Subcutaneous abdominal adipose tissue (tissue), 5 donors: Measurements from ENCODE around the gene IGF1.
"Not testable (repeated sequence)": the region's sequence is repeated elsewhere in the genome, so short reads cannot be mapped to it uniquely, and the experiment has no call there.

ENCODE experiments used
- H3K27ac ChIP-seq: one replicate; pipeline ENCODE4 v1.7.0; 2013; ENCODE audit warnings: low read depth, mild to moderate bottlenecking, inconsistent platforms, low read length, moderate library complexity
- H3K27me3 ChIP-seq, 5 donors: one replicate each; pipeline ENCODE4 v1.7.0; 2013; ENCODE audit warnings: low read length in 5 of 5, inconsistent platforms in 1 of 5; ENCODE audit not compliant: control insufficient read depth in 5 of 5, insufficient read depth in 4 of 5
- H3K36me3 ChIP-seq, 5 donors: one replicate each; pipeline ENCODE4 v1.7.0; 2013; ENCODE audit warnings: low read length in 5 of 5; ENCODE audit not compliant: control insufficient read depth in 5 of 5, insufficient read depth in 5 of 5
- H3K4me1 ChIP-seq, 5 donors: one replicate each; pipeline ENCODE4 v1.7.0; 2013; ENCODE audit warnings: low read length in 5 of 5, mild to moderate bottlenecking in 3 of 5, moderate library complexity in 1 of 5; ENCODE audit not compliant: control insufficient read depth in 5 of 5, insufficient read depth in 5 of 5
- H3K4me3 ChIP-seq, 5 donors: one replicate each; pipeline ENCODE4 v1.7.0; 2013; ENCODE audit warnings: low read length in 5 of 5, low read depth in 1 of 5
- H3K9ac ChIP-seq, 5 donors: one replicate each; pipeline ENCODE4 v1.7.0; 2013; ENCODE audit warnings: low read length in 5 of 5, mild to moderate bottlenecking in 4 of 5, moderate library complexity in 3 of 5
- H3K9me3 ChIP-seq, 5 donors: one replicate each; pipeline ENCODE4 v1.7.0; 2013; ENCODE audit warnings: low read length in 5 of 5; ENCODE audit not compliant: control insufficient read depth in 5 of 5
- donor health status: healthy.
- donor health status: healthy.
- donor health status: healthy.
- donor health status: healthy.
- donor health status: healthy.

Gene IGF1

DNA sequence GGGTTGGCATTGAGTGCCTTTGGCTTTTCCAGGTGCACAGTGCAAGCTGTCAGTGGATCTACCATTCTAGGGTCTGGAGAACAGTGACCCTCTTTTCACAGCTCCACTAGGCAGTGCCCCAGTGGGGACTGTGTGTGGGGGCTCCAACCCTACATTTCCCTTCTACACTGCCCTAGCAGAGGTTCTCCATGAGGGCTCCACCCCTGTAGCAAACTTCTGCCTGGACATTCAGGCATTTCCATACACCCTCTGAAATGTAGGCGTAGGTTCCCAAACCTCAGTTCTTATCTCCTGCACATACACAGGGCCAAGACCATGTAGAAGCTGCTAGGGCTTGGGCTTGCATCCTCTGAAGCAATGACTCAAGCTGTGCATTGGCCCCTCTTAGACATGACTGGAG lies 126.1 kb downstream of the IGF1 start:
- not testable (repeated sequence) for H3K27me3 ChIP-seq, H3K4me3 ChIP-seq, H3K9me3 ChIP-seq, H3K27ac ChIP-seq, H3K9ac ChIP-seq, H3K36me3 ChIP-seq
- H3K4me1 ChIP-seq: peaks cover 0 to 16% (median 3%) of the 10 kb centered on the region in 5 donors

DNA sequence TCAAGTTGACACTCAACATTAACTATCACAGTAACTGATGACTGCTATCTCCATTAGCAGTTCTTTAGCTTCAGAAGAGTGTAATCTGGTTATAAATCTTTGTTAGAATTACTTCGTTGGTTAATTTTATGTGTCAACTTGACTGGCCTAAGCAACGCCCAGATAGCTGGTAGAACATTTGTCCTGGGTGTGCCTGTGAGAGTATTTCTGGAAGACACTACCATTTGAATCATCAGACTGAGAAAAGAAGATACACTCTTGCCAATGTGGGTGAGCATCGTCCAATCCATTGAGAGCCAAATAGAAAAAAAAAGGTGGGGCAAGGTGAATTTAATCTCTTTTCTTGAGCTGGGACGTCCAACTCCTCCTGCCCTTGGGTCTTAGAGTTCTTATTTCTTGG lies 129.0 kb downstream of the IGF1 start:
- Histone ChIP-seq H3K27me3 (no peaks in the 10 kb centered on the region), H3K4me1 (peaks cover 3 to 32% (median 21%) of the 10 kb centered on the region in 5 donors), H3K9me3 (peaks cover 0 to 8% (median 7%) of the 10 kb centered on the region in 5 donors), H3K27ac (no peak overlapping the region), H3K9ac (no peak overlapping the region), H3K36me3 (no peaks in the 10 kb centered on the region), H3K4me3 (no peak overlapping the region)

- H3K36me3 ChIP-seq: no peaks in the 10 kb centered on the region
- H3K9me3 ChIP-seq: peaks cover 0 to 8% (median 7%) of the 10 kb centered on the region in 5 donors
- H3K4me1 ChIP-seq: peaks cover 3 to 32% (median 21%) of the 10 kb centered on the region in 5 donors
- no peaks in the 10 kb centered on the region for H3K27me3 ChIP-seq
- H3K9ac ChIP-seq: no peak overlapping the region
- no peak overlapping the region for H3K4me3 ChIP-seq
- H3K27ac ChIP-seq: no peak overlapping the region
These were observed 130.3 kb downstream of the IGF1 start for GRCh38 chr12:102350070-102350469.

GRCh38 chr12:102349079-102349478 lies 131.3 kb downstream of the IGF1 start:
- H3K9me3 ChIP-seq: peaks cover 0 to 4% (median 2%) of the 10 kb centered on the region in 5 donors
- no peak overlapping the region for H3K4me3 ChIP-seq
- no peaks in the 10 kb centered on the region for H3K36me3 ChIP-seq
- no peak overlapping the region for H3K27ac ChIP-seq
- H3K27me3 ChIP-seq: no peaks in the 10 kb centered on the region
- peaks cover 3 to 32% (median 21%) of the 10 kb centered on the region in 5 donors for H3K4me1 ChIP-seq
- no peak overlapping the region for H3K9ac ChIP-seq

- Histone ChIP-seq H3K4me3 (no peak overlapping the region), H3K4me1 (peaks cover 3 to 32% (median 21%) of the 10 kb centered on the region in 5 donors), H3K36me3 (no peaks in the 10 kb centered on the region), H3K9me3 (peaks cover 0 to 3% (median 0%) of the 10 kb centered on the region in 5 donors), H3K9ac (no peak overlapping the region), H3K27me3 (no peaks in the 10 kb centered on the region), H3K27ac (no peak overlapping the region)
These were observed 132.6 kb downstream of the IGF1 start for GRCh38 chr12:102347811-102348210.
